Cardiac fibroblast (primary cell): ENCODE measurements around the gene GPR25.

Experiments used
- DNase-seq, 2 donors: peaks; one replicate each; pipeline versions ENCODE4 v3.0.0 to v3.0.0-alpha.2; 2010; ENCODE audit warnings: low read depth in 2 of 2
- H3K4me3 ChIP-seq, 2 donors: replicated peaks in 1 of 2; 1 replicate in 1 of 2; 2 replicates in 1 of 2; pipeline ENCODE4 v1.5.1; 2011; ENCODE audit warnings: low read depth in 2 of 2, low read length in 2 of 2, mild to moderate bottlenecking in 2 of 2, moderate library complexity in 1 of 2
- CTCF ChIP-seq: IDR thresholded peaks from one replicate; pipeline ENCODE4 v1.5.1; 2011; ENCODE audit warnings: low read depth, mild to moderate bottlenecking, low read length, inconsistent platforms

GPR25 gene

GRCh38 chr1:200901350-200901749, 28.6 kb downstream of the GPR25 start:
- H3K4me3 ChIP-seq, result no peak overlapping the region
- TF ChIP-seq CTCF, result no peak
- DNase-seq, result no peak

- DNase-seq, result no peak
- H3K4me3 ChIP-seq, result no peak overlapping the region
- TF ChIP-seq CTCF, result no peak
Measured at GRCh38 chr1:200901796-200902444, 29.1 kb downstream of the GPR25 start.

- TF ChIP-seq CTCF, result no peak
- no peak overlapping the region for H3K4me3 ChIP-seq
Measured at GRCh38 chr1:200903793-200904192, 31.0 kb downstream of the GPR25 start.

GRCh38 chr1:200904772-200905171, 32.0 kb downstream of the GPR25 start:
- DNase-seq, result no peak

More at GRCh38 chr1:200903793-200904192, 31.0 kb downstream of the GPR25 start:
- no peak for DNase-seq

GRCh38 chr1:200905411-200906052, 32.8 kb downstream of the GPR25 start:
- no peak for TF ChIP-seq CTCF
- no peak overlapping the region for H3K4me3 ChIP-seq
- DNase-seq, result peak in 1 of 2 donors; percentile 51

More at GRCh38 chr1:200904772-200905171, 32.0 kb downstream of the GPR25 start:
- no peak overlapping the region for H3K4me3 ChIP-seq
- no peak for TF ChIP-seq CTCF

- H3K4me3 ChIP-seq, result no peak overlapping the region
- DNase-seq, result no peak
- TF ChIP-seq CTCF, result no peak
Measured at GRCh38 chr1:200906491-200906890, 33.7 kb downstream of the GPR25 start.
